Liver (tissue), 9 donors: ENCODE results near the gene TMEM161B. TPM values are rescaled to one million over a fixed set of nuclear protein-coding genes. Genes with fewer than 3 reads are reported as not detected.

Experiments used
- DNase-seq: peaks from one replicate; pipeline ENCODE4 v3.0.0-alpha.2; 2017; ENCODE audit warnings: low spot score
- H3K27ac ChIP-seq, 2 donors: one replicate each; pipeline ENCODE4 v1.7.0; 2013; ENCODE audit warnings: inconsistent platforms in 2 of 2, low read length in 2 of 2, control low read depth in 1 of 2, low read depth in 1 of 2, mild to moderate bottlenecking in 1 of 2
- H3K27me3 ChIP-seq, 4 donors: one replicate each; pipeline versions ENCODE4 v1.6.1 to v1.7.0; 2013; ENCODE audit warnings: low read length in 3 of 4, inconsistent platforms in 1 of 4, mild to moderate bottlenecking in 1 of 4, moderate library complexity in 1 of 4; ENCODE audit not compliant: control insufficient read depth in 4 of 4, insufficient read depth in 4 of 4
- H3K36me3 ChIP-seq, 4 donors: one replicate each; pipeline versions ENCODE4 v1.6.1 to v1.7.0; 2013; ENCODE audit warnings: low read length in 3 of 4, mild to moderate bottlenecking in 3 of 4, low read depth in 1 of 4, moderate library complexity in 1 of 4; ENCODE audit not compliant: control insufficient read depth in 4 of 4, insufficient read depth in 3 of 4
- H3K4me1 ChIP-seq, 4 donors: one replicate each; pipeline versions ENCODE4 v1.6.1 to v1.7.0; 2013; ENCODE audit warnings: low read length in 3 of 4, mild to moderate bottlenecking in 3 of 4, moderate library complexity in 1 of 4; ENCODE audit not compliant: control insufficient read depth in 4 of 4, insufficient read depth in 4 of 4
- H3K4me3 ChIP-seq, 3 donors: one replicate each; pipeline versions ENCODE4 v1.6.1 to v1.7.0; 2013; ENCODE audit warnings: low read length in 3 of 3, control low read depth in 1 of 3, low read depth in 1 of 3, mild to moderate bottlenecking in 1 of 3
- H3K9ac ChIP-seq, 2 donors: one replicate each; pipeline ENCODE4 v1.7.0; 2013; ENCODE audit warnings: low read length in 2 of 2, mild to moderate bottlenecking in 2 of 2, moderate library complexity in 2 of 2, control low read depth in 1 of 2, low read depth in 1 of 2
- H3K9me3 ChIP-seq, 4 donors: one replicate each; pipeline versions ENCODE4 v1.6.1 to v1.7.0; 2013; ENCODE audit warnings: low read length in 3 of 4; ENCODE audit not compliant: control insufficient read depth in 4 of 4
- ATF3 ChIP-seq: IDR thresholded peaks from 2 replicates; pipeline ENCODE4 v1.6.1; 2016; ENCODE audit warnings: antibody characterized with exemption
- EGR1 ChIP-seq, 2 donors: IDR thresholded peaks; 2 replicates each; pipeline ENCODE4 v1.6.1; 2016 to 2018; ENCODE audit warnings: antibody characterized with exemption in 2 of 2, low read depth in 2 of 2
- FOXA1 ChIP-seq: IDR thresholded peaks from 2 replicates; pipeline ENCODE4 v1.6.1; 2016; ENCODE audit warnings: antibody characterized with exemption
- FOXA2 ChIP-seq: IDR thresholded peaks from 2 replicates; pipeline ENCODE4 v1.6.1; 2016; ENCODE audit warnings: antibody characterized with exemption
- GABPA ChIP-seq, 2 donors: IDR thresholded peaks in 1 of 2; conservative IDR thresholded peaks in 1 of 2; 2 replicates each; pipeline ENCODE4 v1.6.1; 2016; ENCODE audit warnings: antibody characterized with exemption in 2 of 2, mild to moderate bottlenecking in 1 of 2, moderate library complexity in 1 of 2
- HNF4A ChIP-seq, 2 donors: conservative IDR thresholded peaks; 2 replicates each; pipeline ENCODE4 v1.6.1; 2016; ENCODE audit warnings: antibody characterized with exemption in 2 of 2, mild to moderate bottlenecking in 2 of 2
- HNF4G ChIP-seq: IDR thresholded peaks from 2 replicates; pipeline ENCODE4 v1.6.1; 2016; ENCODE audit warnings: antibody characterized with exemption
- JUND ChIP-seq, 2 donors: IDR thresholded peaks; 2 replicates each; pipeline ENCODE4 v1.6.1; 2016; ENCODE audit warnings: antibody characterized with exemption in 2 of 2
- MAX ChIP-seq: IDR thresholded peaks from 2 replicates; pipeline ENCODE4 v1.6.1; 2016; ENCODE audit warnings: antibody characterized with exemption
- NR2F2 ChIP-seq: IDR thresholded peaks from 2 replicates; pipeline ENCODE4 v1.6.1; 2016; ENCODE audit warnings: antibody characterized with exemption
- RAD21 ChIP-seq, 2 donors: IDR thresholded peaks; 2 replicates each; pipeline ENCODE4 v1.6.1; 2016; ENCODE audit warnings: antibody characterized with exemption in 2 of 2, mild to moderate bottlenecking in 2 of 2
- REST ChIP-seq: IDR thresholded peaks from 2 replicates; pipeline ENCODE4 v1.6.1; 2016; ENCODE audit warnings: antibody characterized with exemption, mild to moderate bottlenecking
- RXRA ChIP-seq, 2 donors: IDR thresholded peaks; 2 replicates each; pipeline ENCODE4 v1.6.1; 2017 to 2018; ENCODE audit warnings: antibody characterized with exemption in 2 of 2, mild to moderate bottlenecking in 1 of 2
- SP1 ChIP-seq: IDR thresholded peaks from 2 replicates; pipeline ENCODE4 v1.6.1; 2018; ENCODE audit warnings: antibody characterized with exemption, mild to moderate bottlenecking
- TAF1 ChIP-seq: conservative IDR thresholded peaks from 2 replicates; pipeline ENCODE4 v1.6.1; 2016; ENCODE audit warnings: antibody characterized with exemption, mild to moderate bottlenecking
- YY1 ChIP-seq: IDR thresholded peaks from 2 replicates; pipeline ENCODE4 v1.6.1; 2016; ENCODE audit warnings: antibody characterized with exemption, mild to moderate bottlenecking
- WGBS: extraction: QIAGEN DNeasy Blood & Tissue Kit; methylation state at CpG from one replicate; pipeline ENCODE4 v1.1.7; 2013; 5-methylcytosine and 5-hydroxymethylcytosine counted together
- polyA plus RNA-seq, 2 donors: library from polyadenylated mRNA; stranded (reverse) in 1 of 2; unstranded in 1 of 2; fragments of 200-250 nt in 1 of 2; fragments of >200 nt in 1 of 2; fragmentation: Nextera tagmentation in 1 of 2; extraction: Ambion mirVana in 1 of 2; gene quantifications; one replicate each; pipeline versions ENCODE4 v1.2.1 to v1.2.3, GENCODE V29; 2013 to 2015
- total RNA-seq, 2 donors: library from RNA; depleted of rRNA; stranded (reverse); fragments of >200 nt; gene quantifications; one replicate each; pipeline ENCODE4 v1.2.3, GENCODE V29; 2014
- TF ChIP-seq, protein P1 (sequence below): IDR thresholded peaks from 2 replicates; pipeline ENCODE4 v1.6.1; 2016; ENCODE audit warnings: antibody characterized with exemption
- TF ChIP-seq, protein P2 (sequence below): fragments of 150-350 bp; IDR thresholded peaks from 2 replicates; pipeline ENCODE4 v1.5.1; 2017; ENCODE audit warnings: improper control_type of control experiment, low read depth, low read length; ENCODE audit not compliant: missing input control
- donor health status: healthy.
- donor health status: healthy.
- donor health status: healthy.
- donor health status: healthy.
- donor health status: healthy.

The TMEM161B gene
- total and polyA plus RNA-seq, 4 donors, result 3.9 to 14.2 (median 8.6) TPM

- H3K27me3 ChIP-seq, result no peaks in the 10 kb centered on the region
- H3K36me3 ChIP-seq, result no peaks in the 10 kb centered on the region
- peaks cover 0 to 38% (median 27%) of the 10 kb centered on the region in 4 donors for H3K4me1 ChIP-seq
- peaks cover 0 to 2% (median 0%) of the 10 kb centered on the region in 4 donors for H3K9me3 ChIP-seq
- DNase-seq, result no peak
- H3K4me3 ChIP-seq, result peak overlapping the region in 2 of 3 donors; percentile 4 to 27
- H3K9ac ChIP-seq, result no peak overlapping the region
- 35% methylated on average over 26 of the region's 26 CpGs for WGBS
- TF ChIP-seq NR2F2, result no peak
- TF ChIP-seq HNF4A (conservative IDR thresholded peaks at IDR 0.05), result peak in 1 of 2 donors; percentile 3
- no peak overlapping the region for H3K27ac ChIP-seq
Observed at GRCh38 chr5:88145611-88146467, 122.8 kb downstream of the TMEM161B start.

- H3K4me3 ChIP-seq, result peak overlapping the region in 2 of 3 donors; percentile 4 to 27
- 34% methylated on average over 16 of the region's 16 CpGs for WGBS
- H3K27me3 ChIP-seq, result no peaks in the 10 kb centered on the region
- TF ChIP-seq EGR1 (IDR thresholded peaks at IDR 0.05; ENCODE audit: low read depth in 2 of 2) (no peak), FOXA1 (no peak), HNF4G (no peak), TAF1 (no peak), NR2F2 (no peak), GABPA (IDR thresholded peaks at IDR 0.05 in 1 of 2, conservative IDR thresholded peaks at IDR 0.05 in 1 of 2) (no peak), YY1 (no peak), MAX (no peak), RXRA (IDR thresholded peaks at IDR 0.05) (no peak), ATF3 (no peak), JUND (IDR thresholded peaks at IDR 0.05) (no peak), FOXA2 (no peak), REST (no peak), HNF4A (conservative IDR thresholded peaks at IDR 0.05) (no peak), SP1 (no peak), RAD21 (IDR thresholded peaks at IDR 0.05) (no peak)
- TF ChIP-seq, protein P1, sequence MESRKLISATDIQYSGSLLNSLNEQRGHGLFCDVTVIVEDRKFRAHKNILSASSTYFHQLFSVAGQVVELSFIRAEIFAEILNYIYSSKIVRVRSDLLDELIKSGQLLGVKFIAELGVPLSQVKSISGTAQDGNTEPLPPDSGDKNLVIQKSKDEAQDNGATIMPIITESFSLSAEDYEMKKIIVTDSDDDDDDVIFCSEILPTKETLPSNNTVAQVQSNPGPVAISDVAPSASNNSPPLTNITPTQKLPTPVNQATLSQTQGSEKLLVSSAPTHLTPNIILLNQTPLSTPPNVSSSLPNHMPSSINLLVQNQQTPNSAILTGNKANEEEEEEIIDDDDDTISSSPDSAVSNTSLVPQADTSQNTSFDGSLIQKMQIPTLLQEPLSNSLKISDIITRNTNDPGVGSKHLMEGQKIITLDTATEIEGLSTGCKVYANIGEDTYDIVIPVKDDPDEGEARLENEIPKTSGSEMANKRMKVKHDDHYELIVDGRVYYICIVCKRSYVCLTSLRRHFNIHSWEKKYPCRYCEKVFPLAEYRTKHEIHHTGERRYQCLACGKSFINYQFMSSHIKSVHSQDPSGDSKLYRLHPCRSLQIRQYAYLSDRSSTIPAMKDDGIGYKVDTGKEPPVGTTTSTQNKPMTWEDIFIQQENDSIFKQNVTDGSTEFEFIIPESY, result no peak
- TF ChIP-seq, protein P2, sequence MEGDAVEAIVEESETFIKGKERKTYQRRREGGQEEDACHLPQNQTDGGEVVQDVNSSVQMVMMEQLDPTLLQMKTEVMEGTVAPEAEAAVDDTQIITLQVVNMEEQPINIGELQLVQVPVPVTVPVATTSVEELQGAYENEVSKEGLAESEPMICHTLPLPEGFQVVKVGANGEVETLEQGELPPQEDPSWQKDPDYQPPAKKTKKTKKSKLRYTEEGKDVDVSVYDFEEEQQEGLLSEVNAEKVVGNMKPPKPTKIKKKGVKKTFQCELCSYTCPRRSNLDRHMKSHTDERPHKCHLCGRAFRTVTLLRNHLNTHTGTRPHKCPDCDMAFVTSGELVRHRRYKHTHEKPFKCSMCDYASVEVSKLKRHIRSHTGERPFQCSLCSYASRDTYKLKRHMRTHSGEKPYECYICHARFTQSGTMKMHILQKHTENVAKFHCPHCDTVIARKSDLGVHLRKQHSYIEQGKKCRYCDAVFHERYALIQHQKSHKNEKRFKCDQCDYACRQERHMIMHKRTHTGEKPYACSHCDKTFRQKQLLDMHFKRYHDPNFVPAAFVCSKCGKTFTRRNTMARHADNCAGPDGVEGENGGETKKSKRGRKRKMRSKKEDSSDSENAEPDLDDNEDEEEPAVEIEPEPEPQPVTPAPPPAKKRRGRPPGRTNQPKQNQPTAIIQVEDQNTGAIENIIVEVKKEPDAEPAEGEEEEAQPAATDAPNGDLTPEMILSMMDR, result no peak
- H3K36me3 ChIP-seq, result no peaks in the 10 kb centered on the region
- no peak overlapping the region for H3K9ac ChIP-seq
- H3K4me1 ChIP-seq, result peaks cover 3 to 41% (median 30%) of the 10 kb centered on the region in 4 donors
- H3K9me3 ChIP-seq, result no peaks in the 10 kb centered on the region
- no peak for DNase-seq
- no peak overlapping the region for H3K27ac ChIP-seq
Observed at GRCh38 chr5:88145221-88145610, 123.4 kb downstream of the TMEM161B start.
